Vagina (tissue), 2 donors: ENCODE measurements around the gene MCCC1. TPM values are rescaled to one million over a fixed set of nuclear protein-coding genes. Genes with fewer than 3 reads are reported as not detected.

Source experiments
- DNase-seq, 2 donors: peaks; one replicate each; pipeline ENCODE4 v3.0.0-alpha.2; 2017; ENCODE audit errors: extremely low spot score in 2 of 2
- H3K27ac ChIP-seq: fragments of 200-600 bp; sonication (generic); one replicate; pipeline ENCODE4 v1.5.1; 2019
- H3K27me3 ChIP-seq: fragments of 200-600 bp; sonication (generic); one replicate; pipeline ENCODE4 v1.5.1; 2019
- H3K36me3 ChIP-seq, 2 donors: fragments of 200-600 bp; sonication (generic); one replicate each; pipeline ENCODE4 v1.5.1; 2017 to 2019
- H3K4me1 ChIP-seq: fragments of 200-600 bp; sonication (generic); one replicate; pipeline ENCODE4 v1.5.1; 2019
- H3K4me3 ChIP-seq, 2 donors: fragments of 200-600 bp; sonication (generic); 1 replicate in 1 of 2; 2 replicates in 1 of 2; pipeline ENCODE4 v1.5.1; 2016 to 2019
- H3K9me3 ChIP-seq: fragments of 200-600 bp; sonication (generic); one replicate; pipeline ENCODE4 v1.5.1; 2019
- POLR2A ChIP-seq, 2 donors: fragments of 450-650 bp; IDR thresholded peaks; one replicate each; pipeline ENCODE4 v1.6.1; 2017; ENCODE audit warnings: antibody characterized with exemption in 2 of 2, mild to moderate bottlenecking in 2 of 2, moderate library complexity in 2 of 2
- POLR2AphosphoS5 ChIP-seq, 2 donors: sonication (generic); formaldehyde crosslinking; IDR thresholded peaks; one replicate each; pipeline ENCODE4 v1.9.0; 2017; ENCODE audit warnings: antibody characterized with exemption in 2 of 2, mild to moderate bottlenecking in 2 of 2, low read depth in 1 of 2; ENCODE audit not compliant: insufficient read depth in 1 of 2
- intact Hi-C: fragments of 100-400 bp; cut with DNase I; formaldehyde crosslinking; loops from one replicate; pipeline ENCODE4 v1.15.1; 2023
- total RNA-seq: library from RNA; depleted of rRNA; stranded (reverse); fragments of >200 nt; gene quantifications from one replicate; pipeline ENCODE4 v1.2.3, GENCODE V29; 2016
- TF ChIP-seq, protein P1 (sequence below), 3 experiments: fragments of 450-650 bp in 2 of 3; fragments of 200-600 bp in 1 of 3; sonication (generic) in 1 of 3; IDR thresholded peaks; one replicate each; pipeline ENCODE4 v1.5.1; 2017 to 2019; ENCODE audit warnings: antibody characterized with exemption in 3 of 3, mild to moderate bottlenecking in 2 of 3, moderate library complexity in 2 of 3

MCCC1 gene
- total RNA-seq, 1 donor from 2014 or later: 47.4 TPM

GRCh38 chr3:182965861-182966366 lies 133.4 kb downstream of the MCCC1 start:
- no peaks in the 10 kb centered on the region for H3K36me3 ChIP-seq
- H3K27ac ChIP-seq: no peak overlapping the region
- H3K9me3 ChIP-seq: no peaks in the 10 kb centered on the region
- peaks cover 34% of the 10 kb centered on the region for H3K4me1 ChIP-seq
- no peak overlapping the region for H3K4me3 ChIP-seq
- TF ChIP-seq POLR2A (IDR thresholded peaks at IDR 0.05) (no peak), POLR2AphosphoS5 (IDR thresholded peaks at IDR 0.05; ENCODE audit: insufficient read depth in 1 of 2, low read depth in 1 of 2) (no peak)
- TF ChIP-seq, protein P1, sequence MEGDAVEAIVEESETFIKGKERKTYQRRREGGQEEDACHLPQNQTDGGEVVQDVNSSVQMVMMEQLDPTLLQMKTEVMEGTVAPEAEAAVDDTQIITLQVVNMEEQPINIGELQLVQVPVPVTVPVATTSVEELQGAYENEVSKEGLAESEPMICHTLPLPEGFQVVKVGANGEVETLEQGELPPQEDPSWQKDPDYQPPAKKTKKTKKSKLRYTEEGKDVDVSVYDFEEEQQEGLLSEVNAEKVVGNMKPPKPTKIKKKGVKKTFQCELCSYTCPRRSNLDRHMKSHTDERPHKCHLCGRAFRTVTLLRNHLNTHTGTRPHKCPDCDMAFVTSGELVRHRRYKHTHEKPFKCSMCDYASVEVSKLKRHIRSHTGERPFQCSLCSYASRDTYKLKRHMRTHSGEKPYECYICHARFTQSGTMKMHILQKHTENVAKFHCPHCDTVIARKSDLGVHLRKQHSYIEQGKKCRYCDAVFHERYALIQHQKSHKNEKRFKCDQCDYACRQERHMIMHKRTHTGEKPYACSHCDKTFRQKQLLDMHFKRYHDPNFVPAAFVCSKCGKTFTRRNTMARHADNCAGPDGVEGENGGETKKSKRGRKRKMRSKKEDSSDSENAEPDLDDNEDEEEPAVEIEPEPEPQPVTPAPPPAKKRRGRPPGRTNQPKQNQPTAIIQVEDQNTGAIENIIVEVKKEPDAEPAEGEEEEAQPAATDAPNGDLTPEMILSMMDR (IDR thresholded peaks at IDR 0.05): no peak
- intact Hi-C loops: no loop called here
- H3K27me3 ChIP-seq: no peaks in the 10 kb centered on the region
- no peak for DNase-seq

Other genes starting within 250 kb of the MCCC1 start
- gene DCUN1D1, start 119.0 kb downstream of the MCCC1 start, total RNA-seq: 25.5 TPM
- gene LAMP3, start 63.2 kb upstream of the MCCC1 start, total RNA-seq: 3.9 TPM
- 20.4 TPM for gene B3GNT5, start 153.8 kb upstream of the MCCC1 start, total RNA-seq